GM23338 (cell line): Measurements from ENCODE around the gene BACE2. TPM values are rescaled to one million over a fixed set of nuclear protein-coding genes. Genes with fewer than 3 reads are reported as not detected.

Source experiments
- ATAC-seq: fragments of 200-7000 bp; cut with Tn5 transposase; 3 replicates; pipeline ENCODE4 v1.9.1; 2020
- DNase-seq: peaks from one replicate; pipeline ENCODE4 v3.0.0-alpha.2; 2015; ENCODE audit warnings: low spot score
- H2AFZ ChIP-seq: fragments of 200-600 bp; sonication (generic); 2 replicates; pipeline ENCODE4 v1.8.0; 2016; ENCODE audit warnings: antibody characterized with exemption, mild to moderate bottlenecking, moderate library complexity
- H3F3A ChIP-seq: fragments of 200-600 bp; sonication (generic); replicated peaks from 2 replicates; pipeline ENCODE4 v1.8.0; 2017; ENCODE audit warnings: antibody characterized with exemption, mixed run types, low read depth
- H3K27ac ChIP-seq: fragments of 200-600 bp; sonication (generic); 2 replicates; pipeline ENCODE4 v1.6.1; 2016; ENCODE audit warnings: low read depth
- H3K27me3 ChIP-seq: fragments of 200-600 bp; sonication (generic); 2 replicates; pipeline ENCODE4 v1.8.0; 2016; ENCODE audit warnings: mild to moderate bottlenecking, mixed run types, moderate library complexity; ENCODE audit not compliant: insufficient read depth
- H3K36me3 ChIP-seq: fragments of 200-600 bp; sonication (generic); 2 replicates; pipeline ENCODE4 v1.8.0; 2016; ENCODE audit warnings: mild to moderate bottlenecking; ENCODE audit not compliant: insufficient read depth
- H3K4me1 ChIP-seq: fragments of 200-600 bp; sonication (generic); 2 replicates; pipeline ENCODE4 v1.8.0; 2016; ENCODE audit warnings: mild to moderate bottlenecking, moderate library complexity; ENCODE audit not compliant: insufficient read depth
- H3K4me2 ChIP-seq: fragments of 200-600 bp; sonication (generic); 2 replicates; pipeline ENCODE4 v1.7.1; 2017; ENCODE audit warnings: mixed run types
- H3K4me3 ChIP-seq: fragments of 200-600 bp; sonication (generic); 2 replicates; pipeline ENCODE4 v1.6.1; 2016; ENCODE audit warnings: mixed run types
- H3K79me2 ChIP-seq: fragments of 200-600 bp; sonication (generic); replicated peaks from 2 replicates; pipeline ENCODE4 v1.8.0; 2017; ENCODE audit warnings: mild to moderate bottlenecking; ENCODE audit not compliant: insufficient read depth
- H3K9me2 ChIP-seq: fragments of 200-600 bp; sonication (generic); 2 replicates; pipeline ENCODE4 v1.8.0; 2017; ENCODE audit not compliant: insufficient read depth
- H4K20me1 ChIP-seq: fragments of 200-600 bp; sonication (generic); replicated peaks from 2 replicates; pipeline ENCODE4 v1.8.0; 2017; ENCODE audit warnings: mild to moderate bottlenecking; ENCODE audit not compliant: insufficient read depth
- H3K27ac Mint-ChIP-seq: 2 replicates; pipeline ENCODE4 v1.8.0; 2020; ENCODE audit warnings: inconsistent platforms, mild to moderate bottlenecking, moderate library complexity, mixed read lengths
- H3K27me3 Mint-ChIP-seq: 3 replicates; pipeline ENCODE4 v1.8.0; 2022; ENCODE audit warnings: low read depth, mild to moderate bottlenecking, moderate library complexity, mixed read lengths, inconsistent platforms; ENCODE audit not compliant: insufficient read depth, poor library complexity
- H3K36me3 Mint-ChIP-seq: 3 replicates; pipeline ENCODE4 v1.8.0; 2021; ENCODE audit warnings: low read depth, mild to moderate bottlenecking, inconsistent platforms, moderate library complexity, mixed read lengths
- H3K4me1 Mint-ChIP-seq: 3 replicates; pipeline ENCODE4 v1.8.0; 2020; ENCODE audit warnings: mild to moderate bottlenecking, inconsistent platforms, mixed read lengths
- H3K4me3 Mint-ChIP-seq: 3 replicates; pipeline ENCODE4 v1.8.0; 2021; ENCODE audit warnings: moderate library complexity, mild to moderate bottlenecking, inconsistent platforms, mixed read lengths
- H3K9me3 Mint-ChIP-seq: 3 replicates; pipeline ENCODE4 v1.8.0; 2020; ENCODE audit warnings: moderate library complexity, mild to moderate bottlenecking, inconsistent platforms, mixed read lengths
- CREB1 ChIP-seq: fragments of 250-450 bp; sonication (Bioruptor Pico); IDR thresholded peaks from 2 replicates; pipeline ENCODE4 v1.5.0; 2020; ENCODE audit warnings: low read depth, mild to moderate bottlenecking, moderate library complexity
- CTCF ChIP-seq, 2 experiments: fragments of 200-600 bp in 1 of 2; sonication (generic) in 1 of 2; conservative IDR thresholded peaks; 2 replicates each; pipeline versions ENCODE4 v1.5.1 to v1.6.1; 2016 to 2017; ENCODE audit warnings: antibody characterized with exemption in 2 of 2, low read depth in 2 of 2, mild to moderate bottlenecking in 2 of 2, moderate library complexity in 1 of 2
- EZH2 ChIP-seq: fragments of 200-600 bp; sonication (generic); IDR thresholded peaks from one replicate; pipeline ENCODE4 v1.8.0; 2017; ENCODE audit warnings: antibody characterized with exemption, mild to moderate bottlenecking, low read depth; ENCODE audit not compliant: unreplicated experiment
- JUNB ChIP-seq: IDR thresholded peaks from one replicate; pipeline ENCODE4 v1.6.1; 2016; ENCODE audit warnings: antibody characterized with exemption; ENCODE audit not compliant: unreplicated experiment
- STAT1 ChIP-seq: IDR thresholded peaks from one replicate; pipeline ENCODE4 v1.6.1; 2016; ENCODE audit warnings: antibody characterized with exemption; ENCODE audit not compliant: unreplicated experiment
- ZNF331 ChIP-seq: fragments of 250-450 bp; sonication (Bioruptor Pico); IDR thresholded peaks from 2 replicates; pipeline ENCODE4 v1.5.0; 2020; ENCODE audit warnings: low read depth, mild to moderate bottlenecking, moderate library complexity
- ZNF462 ChIP-seq: fragments of 250-450 bp; sonication (Bioruptor Pico); IDR thresholded peaks from 2 replicates; pipeline ENCODE4 v1.5.0; 2020; ENCODE audit warnings: mild to moderate bottlenecking, moderate library complexity
- polyA plus RNA-seq: library from polyadenylated mRNA; unstranded; fragments of >200 nt; fragmentation: Nextera tagmentation; extraction: Ambion mirVana; gene quantifications from 2 replicates; pipeline ENCODE4 v1.2.1, GENCODE V29; 2016
- total RNA-seq: library from RNA; depleted of rRNA; stranded (reverse); fragments of >200 nt; shearing (Covaris generic); gene quantifications from 2 replicates; pipeline ENCODE4 v1.2.3, GENCODE V29; 2014

Gene BACE2
- total and polyA plus RNA-seq, 2 experiments from 2014 or later = 3.5 to 6.8 TPM

- TF ChIP-seq ZNF462 (CRISPR knock-in tag) = no peak
These were observed 1.1 kb upstream of the BACE2 start (continued) for GRCh38 chr21:41166884-41167283.

DNA sequence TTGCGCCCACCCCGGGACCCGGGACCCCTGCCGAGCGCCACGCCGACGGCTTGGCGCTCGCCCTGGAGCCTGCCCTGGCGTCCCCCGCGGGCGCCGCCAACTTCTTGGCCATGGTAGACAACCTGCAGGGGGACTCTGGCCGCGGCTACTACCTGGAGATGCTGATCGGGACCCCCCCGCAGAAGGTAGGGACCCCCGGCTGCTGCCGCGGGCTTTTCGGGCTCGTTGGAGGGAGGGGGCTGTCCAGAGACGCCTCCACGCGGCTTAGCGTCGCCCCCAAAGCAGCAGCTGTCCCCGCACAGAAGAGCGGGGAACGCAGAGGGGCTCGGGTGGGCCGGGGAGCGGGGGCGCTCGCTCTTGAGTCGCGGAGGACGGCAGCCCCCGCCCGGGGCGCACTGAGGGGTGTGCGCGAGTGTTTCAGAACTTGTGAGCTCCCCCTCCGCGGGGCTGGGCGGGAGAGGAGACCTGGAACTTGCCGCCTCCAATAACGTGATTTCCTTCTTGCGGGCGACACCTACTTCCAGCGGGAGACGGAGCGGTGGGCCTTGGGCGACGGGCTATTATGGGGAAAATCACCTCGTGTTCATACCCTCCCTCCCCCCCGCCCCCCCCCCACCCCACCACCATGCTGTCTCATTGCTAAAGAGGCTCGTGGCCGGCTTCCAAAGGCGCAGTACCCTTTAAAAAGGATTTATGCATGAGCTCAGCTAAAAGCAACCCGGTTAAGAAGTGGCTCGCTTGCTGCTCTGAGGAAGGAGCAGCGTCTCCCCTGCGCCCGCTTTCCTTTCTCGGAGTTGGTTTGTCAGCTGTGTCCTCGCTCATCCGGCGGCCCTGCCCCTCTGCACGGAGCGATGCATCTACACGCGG is 664 bp downstream of the BACE2 start:
- Histone ChIP-seq H3K27me3 (peaks cover 51% of the 10 kb centered on the region), H3K27ac (no peak overlapping the region), H3K4me1 (peaks cover 18% of the 10 kb centered on the region; the same call in 1 of the 2 replicates), H4K20me1 (no peaks in the 10 kb centered on the region; the same call in 1 of the 2 replicates), H3K79me2 (no peaks in the 10 kb centered on the region), H3K4me2 (peak overlapping the region; percentile 88), H3K4me3 (peak overlapping the region; percentile 81), H2AFZ (peak overlapping the region; percentile 89), H3F3A (no peaks in the 10 kb centered on the region), H3K36me3 (no peaks in the 10 kb centered on the region), H3K9me2 (no peaks in the 10 kb centered on the region)
- TF ChIP-seq CTCF (conservative IDR thresholded peaks at IDR 0.05; ENCODE audit: low read depth in 2 of 2) (0 out of 4 replicates have a peak, but pooled peaks of 1 of the 2 experiments have one; percentile 12), STAT1 (no peak), EZH2 (peak; percentile 44), CREB1 (CRISPR knock-in tag) (no peak), ZNF331 (no peak), JUNB (no peak)
- Mint-ChIP-seq H3K4me3 (peak overlapping the region; percentile 69), H3K36me3 (peaks cover 4% of the 10 kb centered on the region; the same call in 1 of the 3 replicates), H3K27me3 (peaks cover 22% of the 10 kb centered on the region), H3K9me3 (peaks cover 3% of the 10 kb centered on the region; the same call in 1 of the 3 replicates), H3K27ac (no peak overlapping the region), H3K4me1 (peaks cover 17% of the 10 kb centered on the region)
- DNase-seq = peak; percentile 65
- ATAC-seq = peak; percentile 20
